GM21515 (cell line): ENCODE data around the gene LRRC2.
"Not testable (repeated sequence)": the region's sequence is repeated elsewhere in the genome, so short reads cannot be mapped to it uniquely, and the experiment has no call there.

ENCODE experiments used
- ATAC-seq: cut with Tn5 transposase; IDR thresholded peaks from one replicate; pipeline ENCODE4 v1.9.1; 2021; ENCODE audit not compliant: unreplicated experiment

The LRRC2 gene

DNA sequence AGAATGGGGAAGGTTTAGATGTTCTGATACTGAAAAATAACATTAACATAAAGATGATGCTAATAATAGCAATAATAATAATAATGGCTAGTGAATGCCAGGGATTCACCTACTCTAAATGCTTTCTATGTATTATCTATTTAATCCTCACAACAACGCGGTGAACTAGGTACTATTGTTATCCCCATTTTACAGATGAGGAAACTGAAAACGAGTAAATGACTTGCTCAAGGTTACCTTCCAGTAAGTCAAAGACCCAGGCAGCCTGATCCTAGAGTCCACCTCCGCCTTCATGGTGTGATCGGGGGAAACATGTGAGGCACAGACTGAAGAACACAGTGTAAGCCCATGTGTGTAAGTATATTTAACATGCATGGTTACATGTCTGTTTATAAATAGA is 30.4 kb downstream of the LRRC2 start:
- no peak for ATAC-seq

DNA sequence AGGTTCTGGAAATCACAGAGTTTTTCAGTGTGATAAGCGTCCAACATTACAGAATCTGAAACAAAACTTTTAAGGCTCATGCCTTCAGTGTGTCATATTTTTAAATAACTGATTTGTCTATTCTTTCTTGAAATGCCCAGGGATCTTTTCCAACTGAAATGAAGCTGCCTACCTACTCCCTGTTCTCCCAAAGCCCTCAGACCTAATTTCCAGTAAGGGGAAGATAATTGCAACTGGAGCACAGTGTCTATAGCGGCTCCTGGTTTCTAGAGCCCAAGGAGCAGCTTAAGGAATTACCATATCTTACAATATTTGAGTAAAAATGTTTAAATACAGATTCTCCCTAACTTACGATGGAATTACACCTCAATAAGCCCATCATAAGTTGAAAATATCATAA is 33.0 kb downstream of the LRRC2 start:
- no peak for ATAC-seq

DNA sequence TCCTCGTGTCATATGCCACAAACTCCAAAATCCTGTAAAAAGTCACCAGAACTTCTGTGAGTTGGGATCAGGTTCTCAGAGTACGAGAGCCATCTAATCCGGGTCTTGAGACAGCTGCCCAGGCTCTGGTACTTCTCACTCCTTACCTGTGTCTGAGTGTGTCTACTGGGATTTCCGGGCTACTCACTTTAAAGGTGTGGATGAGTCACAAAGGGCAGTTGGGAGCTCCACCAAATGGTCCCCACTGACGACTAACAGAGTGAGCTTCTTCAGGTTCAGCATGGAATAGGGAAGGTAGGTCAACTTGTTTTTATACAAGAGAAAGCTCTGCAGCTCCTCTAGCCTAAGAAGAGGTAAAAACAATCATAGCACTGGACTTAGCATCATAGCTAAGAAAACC is 38.9 kb downstream of the LRRC2 start:
- no peak for ATAC-seq

DNA sequence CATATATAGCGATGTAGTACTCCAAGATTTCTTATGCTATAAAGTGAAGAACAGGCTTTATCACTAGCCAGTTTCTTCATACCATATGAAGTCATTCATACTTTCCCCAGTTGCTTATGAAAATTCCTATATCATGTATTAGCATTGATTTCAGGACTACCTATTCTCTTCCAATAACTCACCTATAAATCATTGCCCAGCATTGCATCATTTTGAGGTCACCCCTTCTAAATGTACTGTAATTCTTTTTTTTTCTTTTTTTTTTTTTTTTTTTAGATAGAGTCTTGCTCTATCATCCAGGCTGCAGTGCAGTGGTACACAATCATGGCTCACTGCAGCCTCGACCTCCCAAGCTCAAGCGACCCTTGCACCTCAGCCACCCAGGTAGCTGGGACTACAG is 41.3 kb downstream of the LRRC2 start:
- ATAC-seq: no peak

DNA sequence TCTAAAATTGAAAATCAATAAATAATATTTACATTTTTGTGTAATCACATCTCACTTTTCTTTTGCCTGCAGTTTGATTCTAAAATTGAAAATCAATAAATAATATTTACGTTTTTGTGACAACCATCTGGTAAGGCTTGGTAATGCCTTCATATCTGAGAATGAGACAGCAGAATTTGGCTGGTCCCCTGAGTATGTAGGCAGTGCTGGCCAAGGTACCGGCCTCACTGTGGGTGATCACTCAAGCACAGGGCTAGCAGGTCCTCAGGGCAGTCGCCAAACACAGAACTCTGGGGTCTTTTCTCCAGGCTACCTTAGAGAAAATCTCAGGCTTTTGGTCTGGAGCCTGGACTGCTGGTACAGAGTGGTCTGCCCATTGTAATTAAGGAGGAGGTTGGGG is 42.1 kb downstream of the LRRC2 start:
- no peak for ATAC-seq

DNA sequence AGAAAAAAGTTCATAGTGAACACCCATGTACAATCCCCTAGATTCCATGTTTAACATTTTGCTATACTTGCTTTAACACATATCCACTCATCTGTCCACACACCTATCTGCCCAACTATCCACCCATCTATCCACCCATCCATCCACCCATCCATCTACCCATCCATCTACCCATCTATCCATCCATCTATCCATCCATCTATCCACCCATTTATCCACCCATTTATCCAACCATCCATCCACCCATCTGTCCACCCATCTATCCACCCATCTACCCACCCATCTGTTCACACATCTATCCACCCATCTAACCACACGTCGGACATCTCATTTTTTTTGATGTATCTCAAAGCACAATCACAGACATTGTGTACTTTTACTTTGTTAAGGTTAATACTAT is 42.5 kb downstream of the LRRC2 start:
- no peak for ATAC-seq

DNA sequence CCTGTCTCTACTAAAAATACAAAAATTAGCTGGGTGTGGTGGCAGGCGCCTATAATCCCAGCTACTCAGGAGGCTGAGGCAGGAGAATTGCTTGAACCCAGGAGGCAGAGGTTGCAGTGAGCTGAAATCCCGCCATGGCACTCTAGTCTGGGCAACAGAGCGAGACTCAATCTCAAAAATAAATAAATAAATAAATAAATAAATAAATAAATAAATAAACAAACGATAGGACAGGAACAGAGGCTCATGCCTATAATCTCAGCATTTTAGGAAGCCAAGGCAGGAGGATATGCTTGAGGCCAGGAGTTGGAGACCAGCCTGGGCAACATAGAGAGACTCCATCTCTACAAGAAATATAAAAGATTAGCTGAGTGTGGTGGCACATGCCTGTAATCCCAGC is 43.9 kb downstream of the LRRC2 start:
- not testable (repeated sequence) for ATAC-seq

DNA sequence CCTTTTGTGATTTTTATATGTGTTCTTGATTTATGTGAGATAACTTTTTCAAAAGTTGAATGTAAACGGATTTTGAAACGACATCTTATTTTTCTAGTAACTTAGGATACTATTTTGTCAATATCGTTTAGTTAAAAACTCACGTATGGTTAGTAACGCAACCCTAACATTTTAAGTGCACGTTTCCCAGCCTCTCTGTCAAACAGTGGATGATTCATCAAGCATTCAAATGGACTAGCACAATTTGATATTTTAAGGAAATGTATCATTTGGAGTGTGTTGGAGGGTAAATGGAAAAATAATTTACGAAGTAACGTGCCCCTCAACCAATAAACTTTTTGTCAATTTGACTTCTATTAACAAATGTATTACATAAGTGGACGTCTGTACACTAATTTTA is 45.0 kb downstream of the LRRC2 start:
- no peak for ATAC-seq

DNA sequence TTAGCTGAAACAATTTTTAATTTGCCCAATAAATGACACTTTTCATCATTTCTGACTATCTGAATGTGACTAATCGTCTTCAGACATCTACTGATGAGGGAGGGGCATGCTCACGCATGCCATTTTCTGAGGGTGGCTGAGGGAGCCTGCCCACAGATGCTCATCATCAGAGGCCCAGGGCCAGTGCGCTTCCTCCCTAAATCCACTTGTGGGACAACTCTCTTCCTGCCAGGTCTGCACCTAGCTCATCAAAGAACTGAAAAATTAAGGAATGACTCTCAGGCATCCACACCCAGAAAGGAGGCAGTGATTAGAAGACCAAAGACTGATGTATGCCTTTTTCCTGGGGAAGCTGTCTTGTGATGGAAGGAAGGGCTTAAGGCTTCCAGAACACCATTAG is 45.6 kb downstream of the LRRC2 start:
- ATAC-seq: no peak

DNA sequence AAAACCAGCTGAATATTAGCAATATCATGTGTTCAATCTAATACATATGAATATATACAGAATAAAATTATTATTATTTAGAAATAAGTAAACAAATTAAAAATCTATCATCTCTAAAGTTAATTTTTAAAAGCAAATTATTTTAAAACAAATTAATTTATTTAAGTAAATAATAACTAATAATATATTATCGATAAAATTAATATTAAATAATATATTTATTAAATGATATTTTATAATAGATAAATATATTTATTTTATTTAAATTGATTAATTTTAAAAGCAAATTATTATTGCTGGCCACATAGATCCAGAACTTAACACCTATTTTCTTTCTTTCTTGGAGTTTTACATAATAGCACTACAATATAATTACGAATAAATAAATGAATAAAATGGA is 46.1 kb downstream of the LRRC2 start:
- no peak for ATAC-seq

DNA sequence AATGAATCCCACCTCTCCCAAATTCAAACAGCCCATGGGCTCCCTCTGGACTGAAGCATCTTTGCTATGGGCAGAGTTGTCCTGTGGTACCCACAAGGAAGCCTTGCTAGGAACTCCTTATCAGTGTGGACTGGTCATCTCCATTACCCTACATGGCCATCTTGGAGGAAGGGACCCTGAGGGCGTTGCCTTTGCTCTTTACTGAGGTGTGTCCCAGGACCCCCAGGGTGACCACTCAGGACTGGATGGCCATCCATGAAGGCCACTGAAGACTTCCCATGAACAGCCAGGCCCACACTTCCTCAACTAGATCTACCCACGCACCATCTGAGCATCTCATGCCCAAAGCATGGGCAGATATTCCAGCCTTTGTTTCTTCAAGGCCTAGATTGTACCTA is 48.3 kb downstream of the LRRC2 start:
- ATAC-seq: no peak

DNA sequence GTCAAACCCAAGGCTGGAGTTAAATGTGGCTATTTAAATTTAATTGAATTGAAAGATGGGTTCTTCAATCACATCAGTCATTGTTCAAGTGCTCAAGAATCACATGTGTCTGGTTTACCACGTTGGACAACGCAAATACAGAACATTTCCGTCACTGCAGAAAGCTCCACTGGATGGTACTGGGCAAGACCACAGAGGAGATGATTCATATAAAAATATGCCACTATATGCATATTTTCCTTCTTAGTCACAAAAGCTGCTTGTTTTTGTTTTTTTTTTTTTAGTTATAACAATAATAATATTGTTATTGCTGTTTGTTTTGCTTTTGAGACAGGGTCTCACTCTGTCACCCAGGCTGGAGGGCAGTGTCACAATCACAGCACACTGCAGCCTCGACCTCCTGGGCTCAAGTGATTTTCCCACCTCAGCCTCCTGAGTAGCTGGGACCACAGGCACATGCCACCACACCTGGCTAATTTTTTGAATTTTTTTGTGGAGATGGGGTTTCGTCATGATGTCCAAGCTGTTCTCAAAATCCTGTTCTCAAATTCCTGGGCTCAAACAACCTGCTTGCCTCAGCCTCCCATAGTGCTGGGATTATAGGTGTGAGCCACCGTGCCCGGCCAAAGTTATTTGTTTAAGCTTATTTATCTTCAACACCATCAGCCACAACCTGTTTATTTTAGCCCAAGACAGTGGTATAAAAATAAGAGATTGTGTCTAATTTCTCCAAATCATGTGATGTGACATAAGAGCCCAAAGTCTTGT is 48.9 kb downstream of the LRRC2 start:
- ATAC-seq: no peak

DNA sequence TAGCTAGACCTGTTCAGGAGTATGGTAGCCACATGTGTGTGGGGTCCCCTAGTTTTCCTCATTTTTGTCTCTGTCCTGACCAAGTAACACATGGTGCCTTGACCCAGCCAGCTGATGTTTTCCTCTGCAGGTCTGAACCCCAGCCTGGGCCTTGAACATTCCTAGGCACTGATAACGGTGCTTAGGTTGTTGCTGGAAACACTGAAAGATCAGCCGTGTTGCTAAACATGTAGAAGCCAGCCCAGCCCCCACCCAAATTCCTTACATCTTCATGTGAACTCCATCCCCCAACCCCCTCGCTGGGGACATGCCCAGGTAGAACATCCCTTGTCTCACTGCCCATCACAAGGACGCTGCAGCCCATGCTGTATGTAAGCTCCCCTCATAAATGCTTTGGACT is 49.6 kb downstream of the LRRC2 start:
- ATAC-seq: no peak

DNA sequence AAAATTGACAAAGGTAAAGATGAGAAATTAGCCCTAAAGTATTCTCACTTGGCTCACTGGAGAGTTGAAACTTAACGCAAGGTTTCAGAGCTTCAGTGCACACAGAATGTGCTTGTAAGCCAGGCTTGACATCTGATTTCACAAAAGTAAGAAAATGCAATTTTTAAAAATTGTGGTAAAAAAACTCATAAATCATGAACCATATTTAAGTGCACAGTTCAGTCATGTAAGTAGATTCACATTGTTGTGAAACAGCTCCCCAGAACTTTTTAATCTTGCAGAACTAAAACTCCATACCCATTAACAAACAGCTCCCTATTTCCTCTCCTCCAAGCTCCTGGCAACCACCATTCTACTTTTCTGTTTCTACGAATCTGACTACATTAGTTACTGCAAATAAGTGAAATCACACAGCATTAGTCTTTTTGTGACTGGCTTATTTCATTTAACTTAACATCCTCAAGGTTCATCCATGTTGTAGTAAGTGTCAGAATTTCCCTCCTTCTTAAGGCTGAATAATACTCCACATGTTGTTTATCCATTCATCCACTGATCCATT is 53.8 kb downstream of the LRRC2 start:
- no peak for ATAC-seq

DNA sequence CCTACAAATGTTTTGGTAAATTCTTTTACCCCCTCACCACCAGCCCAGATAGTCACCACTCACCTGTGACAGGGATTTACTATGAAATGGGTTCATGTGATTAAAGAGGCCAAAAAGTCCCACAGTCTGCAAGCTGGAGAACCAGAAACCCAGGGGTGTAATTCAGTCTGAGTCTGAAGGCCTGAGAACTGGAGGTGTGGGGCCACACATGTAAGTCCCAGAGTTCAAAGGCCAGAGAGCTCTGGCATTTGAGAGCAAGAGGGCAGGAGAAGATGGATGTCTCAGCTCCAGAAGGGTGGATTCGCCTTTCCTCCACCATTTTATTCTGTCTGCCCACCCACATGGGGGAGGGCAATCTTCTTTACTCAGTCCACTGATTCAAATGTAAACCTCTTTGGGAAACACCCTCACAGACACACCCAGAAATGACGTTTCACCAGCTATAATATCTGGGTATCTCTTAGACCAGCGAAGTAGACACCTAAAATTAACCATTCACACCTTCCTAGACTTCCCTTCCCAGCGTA is 56.4 kb downstream of the LRRC2 start:
- ATAC-seq: no peak

DNA sequence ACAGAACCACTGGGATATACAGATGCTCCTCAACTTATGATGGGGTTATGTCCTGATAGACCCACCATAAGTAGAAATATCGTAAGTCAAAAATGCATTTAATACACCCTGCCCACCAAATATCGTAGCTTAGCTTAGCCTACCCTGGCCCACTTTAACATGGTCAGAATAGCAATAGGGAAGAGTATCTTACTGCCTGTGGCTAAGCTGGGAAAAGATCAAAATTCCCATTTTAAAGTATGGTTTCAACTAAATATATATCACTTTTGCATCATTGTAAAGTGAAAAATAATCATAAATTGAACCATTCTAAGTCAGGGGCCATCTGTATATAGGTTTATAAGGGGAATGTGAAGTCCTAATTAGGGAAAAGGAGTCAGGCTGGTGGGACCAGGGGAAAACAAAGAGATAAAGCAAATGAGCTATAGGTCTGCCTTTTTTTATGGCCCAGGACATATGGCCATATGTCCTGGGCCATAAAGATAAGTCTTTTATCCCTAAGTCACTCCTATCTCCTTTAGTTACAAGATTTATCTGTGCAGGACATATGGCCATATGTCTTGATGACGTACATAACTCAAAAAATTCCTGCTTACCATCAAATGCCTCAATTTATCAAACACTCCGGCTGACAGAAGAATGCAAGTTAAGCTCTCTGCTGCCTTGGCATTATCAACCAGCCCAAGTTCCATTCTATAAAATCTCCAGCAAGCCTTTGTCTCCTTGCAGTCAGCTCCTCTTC is 57.1 kb downstream of the LRRC2 start:
- no peak for ATAC-seq

DNA sequence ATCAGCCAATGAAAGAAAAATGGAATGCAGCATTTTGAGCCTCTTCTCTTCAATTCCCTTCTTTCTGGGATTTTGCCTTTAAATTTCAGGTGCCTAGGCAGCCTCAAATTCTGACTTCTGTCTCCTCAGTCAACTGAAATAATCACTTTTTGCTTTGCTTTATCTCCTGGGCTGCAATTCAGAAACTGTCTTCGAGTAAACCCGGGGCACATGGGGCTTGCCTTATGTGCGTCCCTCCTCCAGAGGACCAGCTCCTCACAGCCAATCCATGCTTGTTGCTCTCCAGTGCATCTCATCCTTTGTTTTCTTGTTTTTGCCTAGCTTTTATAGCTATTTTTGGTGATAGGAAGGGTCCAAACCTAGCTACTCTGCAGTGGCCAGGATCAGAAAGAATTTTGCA is 59.6 kb downstream of the LRRC2 start:
- ATAC-seq: no peak

DNA sequence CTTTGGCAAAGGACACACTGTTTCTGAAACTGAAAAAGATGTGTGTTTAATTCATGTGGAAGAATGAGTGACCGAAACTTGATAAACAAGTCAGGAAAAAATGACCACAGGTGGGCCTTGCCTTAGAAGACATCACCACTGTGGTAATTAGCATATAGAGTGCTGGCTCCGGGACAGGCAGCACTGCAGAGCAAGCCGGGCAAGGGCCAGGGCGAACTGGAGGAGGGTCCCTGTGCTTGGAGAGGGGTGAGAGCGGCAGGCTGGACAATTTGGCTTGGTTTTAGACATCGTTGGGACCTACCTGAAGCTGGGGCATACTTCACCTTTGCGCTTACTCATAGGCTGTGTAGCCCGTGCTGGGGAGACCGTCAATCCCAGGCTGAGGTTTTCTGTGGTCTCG is 60.1 kb downstream of the LRRC2 start:
- no peak for ATAC-seq

DNA sequence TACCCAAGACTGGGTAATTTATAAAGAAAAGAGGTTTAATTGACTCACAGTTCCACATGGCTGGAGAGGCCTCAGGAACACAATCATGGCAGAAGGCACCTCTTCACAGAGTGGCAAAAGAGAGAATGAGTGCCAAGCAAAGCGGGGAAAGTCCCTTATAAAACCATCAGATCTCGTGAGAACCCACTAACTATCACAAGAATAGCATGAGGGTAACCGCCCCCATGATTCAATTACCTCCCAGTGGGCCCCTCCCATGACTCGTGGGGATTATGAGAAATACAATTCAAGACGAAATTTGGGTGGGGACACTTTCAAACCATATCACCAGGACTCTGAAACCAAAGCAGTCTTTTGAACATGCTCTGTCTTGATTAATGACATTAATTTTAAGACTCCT is 61.3 kb downstream of the LRRC2 start:
- no peak for ATAC-seq

DNA sequence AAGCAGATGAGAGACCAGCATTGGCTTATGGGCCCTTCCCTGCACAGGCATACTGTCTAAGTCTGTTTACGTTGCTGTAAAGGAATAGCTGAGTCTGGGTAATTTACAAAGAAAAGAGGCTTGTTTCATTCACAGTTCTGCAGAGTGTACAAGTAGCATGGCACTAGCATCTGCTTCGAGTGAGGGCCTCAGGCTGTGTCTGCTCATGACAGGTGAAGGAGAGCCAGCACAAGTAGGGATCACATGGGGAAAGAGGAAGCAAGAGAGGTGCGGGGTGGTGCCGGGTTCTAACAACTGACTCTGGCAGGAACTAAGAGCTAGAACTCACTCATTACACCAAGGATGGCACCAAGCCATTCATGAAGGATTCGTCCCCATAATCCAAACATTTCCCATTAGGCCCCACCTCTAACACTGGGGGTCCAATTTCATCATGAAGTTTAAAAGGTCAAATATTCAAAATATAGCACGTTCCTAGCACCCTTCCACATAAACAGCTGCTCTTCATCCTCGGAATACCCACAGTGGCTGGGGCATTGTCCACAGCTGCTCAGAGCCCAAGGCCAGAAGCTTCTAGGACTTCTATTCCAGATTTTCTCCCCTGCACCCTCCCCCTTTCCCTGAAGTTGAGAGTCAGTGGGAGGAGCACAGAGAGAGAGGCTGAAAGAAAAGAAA is 62.8 kb downstream of the LRRC2 start:
- ATAC-seq: no peak

DNA sequence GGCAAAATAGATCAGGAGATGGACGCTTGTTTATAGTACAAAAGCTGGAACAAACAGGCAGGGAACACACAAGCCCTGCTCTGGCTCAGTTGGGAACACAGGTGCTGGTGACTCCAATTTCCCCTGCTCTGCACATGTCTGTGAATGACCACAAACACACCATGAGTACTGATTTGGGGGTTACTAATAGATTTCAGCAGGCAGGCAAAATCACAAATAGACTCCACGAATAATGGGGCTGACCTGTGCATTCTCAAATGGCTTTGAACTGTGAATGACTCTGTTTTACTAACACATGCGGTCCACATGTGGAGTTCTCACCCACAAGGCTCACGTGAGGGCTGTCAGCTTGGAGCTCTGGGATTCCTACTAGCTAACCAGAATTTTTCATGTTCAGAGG is 64.4 kb downstream of the LRRC2 start:
- no peak for ATAC-seq
